H1 (cell line): ENCODE measurements around the gene OGFR. TPM values are rescaled to one million over a fixed set of nuclear protein-coding genes. Genes with fewer than 3 reads are reported as not detected.

Experiments used
- CTCF ChIP-seq, 3 experiments: IDR thresholded peaks; 1 replicate in 2 of 3; 2 replicates in 1 of 3; pipeline versions ENCODE4 v1.5.1 to v1.6.1; 2011; ENCODE audit warnings: low read length in 3 of 3, mild to moderate bottlenecking in 3 of 3, inconsistent platforms in 2 of 3, low read depth in 1 of 3, moderate library complexity in 1 of 3; ENCODE audit not compliant: insufficient read depth in 1 of 3; ENCODE audit errors: control extremely low read depth in 1 of 3
- POLR2AphosphoS5 ChIP-seq: IDR thresholded peaks from 2 replicates; pipeline ENCODE4 v1.6.1; 2011; ENCODE audit warnings: low read depth, low read length
- TAF7 ChIP-seq: optimal IDR thresholded peaks from 2 replicates; pipeline ENCODE3; 2011; ENCODE audit warnings: low read depth, mild to moderate bottlenecking, inconsistent platforms, low read length, moderate library complexity, borderline replicate concordance
- USF2 ChIP-seq: IDR thresholded peaks from 2 replicates; pipeline ENCODE4 v1.6.1; 2011; ENCODE audit warnings: low read length, improper control_type of control experiment
- polyA plus RNA-seq, 7 experiments: library from polyadenylated mRNA; depleted of rRNA in 3 of 7; stranded (reverse) in 5 of 7; unstranded in 2 of 7; fragments of >200 nt in 5 of 7; fragments of 200-250 nt in 2 of 7; gene quantifications; 1 replicate in 5 of 7; 2 replicates in 1 of 7; 4 replicates in 1 of 7; pipeline versions ENCODE4 v1.2.1 to v1.2.3, GENCODE V29; 2011 to 2013; ENCODE audit warnings: missing spikeins in 2 of 7, mixed read lengths in 2 of 7
- total RNA-seq: library from RNA; stranded (reverse); fragmentation: NEBNext Ultra II Directional; extraction: Animal tissue kit (Norgen Biotek cat#: 25700); gene quantifications from 2 replicates; pipeline ENCODE4 v1.2.1, GENCODE V29; 2021

Gene OGFR
- total and polyA plus RNA-seq, 2 of the 8 experiments (the other 6 are each of a cell fraction or from before 2014, with no cell fraction given) = 13.9 to 25.1 TPM

- no peak for TF ChIP-seq USF2
- no peak for TF ChIP-seq POLR2AphosphoS5
- TF ChIP-seq CTCF (IDR thresholded peaks at IDR 0.05; ENCODE audit: control extremely low read depth in 1 of 3, insufficient read depth in 1 of 3, low read depth in 1 of 3, low read length in 3 of 3) = no peak
- no peak for TF ChIP-seq TAF7
Observed at GRCh38 chr20:62768551-62769287, 35.9 kb upstream of the OGFR start (continued).
